HFFc6 (cell line): ENCODE data around the gene RNF175. TPM values are rescaled to one million over a fixed set of nuclear protein-coding genes. Genes with fewer than 3 reads are reported as not detected.
A peak's percentile ranks its signal among the peaks of the same experiment; 100 is the strongest.

Experiments used
- DNase-seq: peaks from one replicate; pipeline ENCODE4 v3.0.0-alpha.2; 2018
- H3K27ac Mint-ChIP-seq: 2 replicates; pipeline ENCODE4 v1.8.0; 2020; ENCODE audit warnings: mild to moderate bottlenecking, mixed read lengths
- H3K27me3 Mint-ChIP-seq: 2 replicates; pipeline ENCODE4 v1.8.0; 2021; ENCODE audit warnings: mild to moderate bottlenecking, moderate library complexity, mixed read lengths; ENCODE audit not compliant: insufficient read depth
- H3K36me3 Mint-ChIP-seq: 2 replicates; pipeline ENCODE4 v1.8.0; 2021; ENCODE audit warnings: low read depth, mixed read lengths
- H3K4me1 Mint-ChIP-seq: 2 replicates; pipeline ENCODE4 v1.8.0; 2020; ENCODE audit warnings: low read depth, mixed read lengths
- H3K4me3 Mint-ChIP-seq: 2 replicates; pipeline ENCODE4 v1.8.0; 2020; ENCODE audit warnings: mild to moderate bottlenecking, moderate library complexity, mixed read lengths
- H3K9me3 Mint-ChIP-seq: 2 replicates; pipeline ENCODE4 v1.8.0; 2020; ENCODE audit warnings: mild to moderate bottlenecking, mixed read lengths
- CTCF ChIP-seq: fragments of 200-600 bp; sonication (generic); IDR thresholded peaks from 2 replicates; pipeline ENCODE4 v1.5.0; 2021; ENCODE audit warnings: antibody characterized with exemption, mild to moderate bottlenecking
- total RNA-seq, 6 experiments: library from RNA; stranded (reverse); fragmentation: NEBNext Ultra II Directional; extraction: Animal tissue kit (Norgen Biotek cat#: 25700); gene quantifications; 2 replicates in 1 of 6; 3 replicates in 5 of 6; pipeline ENCODE4 v1.2.3, GENCODE V29; 2021

RNF175 gene
- total RNA-seq, 6 experiments from 2014 or later, result not detected

GRCh38 chr4:153745651-153746050, 14.2 kb downstream of the RNF175 start:
- H3K4me3 Mint-ChIP-seq, result no peak overlapping the region
- no peaks in the 10 kb centered on the region for H3K36me3 Mint-ChIP-seq
- TF ChIP-seq CTCF, result no peak
- H3K27me3 Mint-ChIP-seq, result peaks cover 10% of the 10 kb centered on the region
- no peak overlapping the region for H3K27ac Mint-ChIP-seq
- H3K9me3 Mint-ChIP-seq, result no peaks in the 10 kb centered on the region
- peaks cover 10% of the 10 kb centered on the region for H3K4me1 Mint-ChIP-seq
- DNase-seq, result no peak

- no peak overlapping the region for H3K4me3 Mint-ChIP-seq
- no peaks in the 10 kb centered on the region for H3K36me3 Mint-ChIP-seq
- H3K27me3 Mint-ChIP-seq, result peaks cover 4% of the 10 kb centered on the region
- H3K9me3 Mint-ChIP-seq, result no peaks in the 10 kb centered on the region
- DNase-seq, result no peak
- no peak overlapping the region for H3K27ac Mint-ChIP-seq
- H3K4me1 Mint-ChIP-seq, result no peaks in the 10 kb centered on the region
- TF ChIP-seq CTCF, result no peak
These were observed 18.3 kb downstream of the RNF175 start for GRCh38 chr4:153741541-153741940.

- Mint-ChIP-seq H3K27me3 (no peaks in the 10 kb centered on the region; the same call in 1 of the 2 replicates), H3K4me3 (no peak overlapping the region), H3K27ac (no peak overlapping the region), H3K36me3 (no peaks in the 10 kb centered on the region), H3K4me1 (peaks cover 9% of the 10 kb centered on the region), H3K9me3 (no peaks in the 10 kb centered on the region)
- no peak for TF ChIP-seq CTCF
- no peak for DNase-seq
These were observed 23.8 kb downstream of the RNF175 start for GRCh38 chr4:153735906-153736461.

GRCh38 chr4:153733751-153734448, 25.9 kb downstream of the RNF175 start:
- no peak overlapping the region for H3K4me3 Mint-ChIP-seq
- no peak for TF ChIP-seq CTCF
- H3K9me3 Mint-ChIP-seq, result no peaks in the 10 kb centered on the region
- H3K4me1 Mint-ChIP-seq, result peaks cover 9% of the 10 kb centered on the region
- H3K27me3 Mint-ChIP-seq, result peaks cover 3% of the 10 kb centered on the region; the same call in 1 of the 2 replicates
- H3K27ac Mint-ChIP-seq, result no peak overlapping the region
- H3K36me3 Mint-ChIP-seq, result no peaks in the 10 kb centered on the region
- no peak for DNase-seq

GRCh38 chr4:153731239-153731638, 28.6 kb downstream of the RNF175 start:
- peaks cover 9% of the 10 kb centered on the region for H3K4me1 Mint-ChIP-seq
- H3K36me3 Mint-ChIP-seq, result no peaks in the 10 kb centered on the region
- DNase-seq, result peak; percentile 65
- no peaks in the 10 kb centered on the region for H3K9me3 Mint-ChIP-seq
- no peak for TF ChIP-seq CTCF
- peaks cover 11% of the 10 kb centered on the region; the same call in 1 of the 2 replicates for H3K27me3 Mint-ChIP-seq
- H3K27ac Mint-ChIP-seq, result peak overlapping the region; percentile 46; the same call in 1 of the 2 replicates
- H3K4me3 Mint-ChIP-seq, result no peak overlapping the region
